K562 (cell line): ENCODE data around the gene NOL4L. TPM values are rescaled to one million over a fixed set of nuclear protein-coding genes. Genes with fewer than 3 reads are reported as not detected.

Experiments used
- ADNP ChIP-seq: fragments of 200-800 bp; sonication (Bioruptor generic); IDR thresholded peaks from 2 replicates; pipeline ENCODE4 v1.6.1; 2016; ENCODE audit warnings: missing genetic modification characterization, missing compliant biosample characterization
- SMC3 ChIP-seq: conservative IDR thresholded peaks from 2 replicates; pipeline ENCODE4 v1.6.1; 2011; ENCODE audit warnings: low read depth, low read length, improper control_type of control experiment; ENCODE audit not compliant: insufficient read depth
- ZBTB7A ChIP-seq: IDR thresholded peaks from 2 replicates; pipeline ENCODE4 v1.6.1; 2011; ENCODE audit warnings: low read depth, mild to moderate bottlenecking, low read length, moderate library complexity, borderline replicate concordance; ENCODE audit not compliant: control insufficient read depth
- ZFP1 ChIP-seq: fragments of 450-650 bp; formaldehyde crosslinking; IDR thresholded peaks from 2 replicates; pipeline ENCODE4 v1.4.0; 2020; ENCODE audit warnings: mild to moderate bottlenecking, mixed read lengths
- ZFX ChIP-seq: sonication (generic); formaldehyde crosslinking; IDR thresholded peaks from 2 replicates; pipeline ENCODE4 v1.8.0; 2022; ENCODE audit warnings: mild to moderate bottlenecking, missing genetic modification reagents, moderate library complexity
- ZNF324 ChIP-seq: fragments of 250-450 bp; sonication (Bioruptor Pico); IDR thresholded peaks from 2 replicates; pipeline ENCODE4 v1.4.0; 2020; ENCODE audit warnings: mild to moderate bottlenecking
- ZNF717 ChIP-seq: fragments of 250-450 bp; sonication (Bioruptor Pico); IDR thresholded peaks from 2 replicates; pipeline ENCODE4 v1.5.0; 2021
- ZNF75A ChIP-seq: fragments of 450-650 bp; formaldehyde crosslinking; IDR thresholded peaks from 2 replicates; pipeline ENCODE4 v1.4.0; 2020; ENCODE audit warnings: mild to moderate bottlenecking
- polyA plus RNA-seq, 8 experiments: library from polyadenylated mRNA; depleted of rRNA in 4 of 8; stranded (reverse) in 5 of 8; unstranded in 3 of 8; fragments of >200 nt; fragmentation: Nextera tagmentation in 2 of 8; fragmentation: Illumina TruSeq in 1 of 8; extraction: Ambion mirVana in 2 of 8; extraction: Trizol in 1 of 8; gene quantifications; 2 replicates each; pipeline versions ENCODE4 v1.2.1 to v1.2.3, GENCODE V29; 2011 to 2014; ENCODE audit warnings: inconsistent platforms in 1 of 8, missing spikeins in 1 of 8
- total RNA-seq, 7 experiments: library from RNA; depleted of rRNA in 6 of 7; stranded (reverse); fragments of >200 nt in 6 of 7; fragmentation: Illumina TruSeq in 2 of 7; extraction: Trizol in 2 of 7; gene quantifications; 2 replicates each; pipeline versions ENCODE4 v1.2.1 to v1.2.3, GENCODE V29; 2011 to 2021; ENCODE audit warnings: low replicate concordance in 1 of 7
- TF ChIP-seq, protein P1 (sequence below): fragments of 450-650 bp; IDR thresholded peaks from 2 replicates; pipeline ENCODE4 v1.6.1; 2016; ENCODE audit warnings: mild to moderate bottlenecking, moderate library complexity
- TF ChIP-seq, protein P2 (sequence below): sonication (generic); formaldehyde crosslinking; IDR thresholded peaks from 2 replicates; pipeline ENCODE4 v1.8.1; 2022; ENCODE audit warnings: missing genetic modification reagents
- TF ChIP-seq, protein P3 (sequence below): sonication (generic); formaldehyde crosslinking; IDR thresholded peaks from 2 replicates; pipeline ENCODE4 v1.8.0; 2022; ENCODE audit warnings: missing genetic modification reagents, mild to moderate bottlenecking, borderline replicate concordance

Gene NOL4L
- total and polyA plus RNA-seq, 9 of the 15 experiments (the other 6 are each of a cell fraction or from before 2014, with no cell fraction given): 5.1 to 36.2 (median 13.6) TPM

DNA sequence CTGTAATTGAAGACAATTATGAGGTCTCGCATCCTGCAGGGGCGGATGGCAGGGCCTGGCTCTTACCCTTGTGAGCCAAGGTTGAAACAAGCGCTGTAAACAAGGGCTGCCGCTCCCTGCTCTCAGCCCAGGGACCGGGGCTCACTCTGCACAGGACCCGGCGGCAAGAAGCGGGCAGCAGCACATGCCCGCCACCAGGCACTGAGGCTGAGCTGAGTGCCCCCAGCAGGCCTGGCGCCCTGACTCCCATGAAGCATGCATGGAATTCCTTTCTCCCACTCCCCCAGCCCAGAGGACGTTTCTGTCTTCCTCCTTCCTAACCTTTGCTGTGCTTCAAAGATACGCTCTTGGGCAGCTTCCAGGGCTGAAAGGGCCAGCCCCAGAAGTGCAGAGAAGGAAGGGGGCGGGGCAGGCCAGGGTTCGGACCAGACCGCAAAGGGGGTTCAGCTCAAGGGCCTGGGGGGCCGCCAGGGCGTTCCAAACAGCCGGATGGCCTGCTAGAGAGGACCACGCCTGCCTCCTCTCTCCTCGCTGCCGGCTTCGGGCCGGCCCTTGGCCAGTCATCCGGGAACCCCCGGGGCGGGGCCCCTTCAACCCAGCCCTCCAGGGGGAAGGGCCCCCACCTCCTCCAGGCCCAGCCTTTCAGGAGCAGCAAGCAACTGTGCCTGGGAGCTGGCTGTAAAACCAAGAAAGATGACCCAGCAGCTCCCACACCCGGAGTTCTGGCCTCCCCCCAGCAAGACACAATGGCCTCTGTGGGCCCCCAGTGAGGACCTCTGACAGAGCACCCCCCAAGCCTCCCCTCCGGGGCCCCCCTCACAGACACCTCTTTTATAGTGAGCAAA, 109.9 kb downstream of the NOL4L start (continued):
- TF ChIP-seq ZFX (CRISPR knock-in tag): peak; percentile 67
- no peak for TF ChIP-seq ZFP1 (CRISPR knock-in tag)
- TF ChIP-seq, protein P1, sequence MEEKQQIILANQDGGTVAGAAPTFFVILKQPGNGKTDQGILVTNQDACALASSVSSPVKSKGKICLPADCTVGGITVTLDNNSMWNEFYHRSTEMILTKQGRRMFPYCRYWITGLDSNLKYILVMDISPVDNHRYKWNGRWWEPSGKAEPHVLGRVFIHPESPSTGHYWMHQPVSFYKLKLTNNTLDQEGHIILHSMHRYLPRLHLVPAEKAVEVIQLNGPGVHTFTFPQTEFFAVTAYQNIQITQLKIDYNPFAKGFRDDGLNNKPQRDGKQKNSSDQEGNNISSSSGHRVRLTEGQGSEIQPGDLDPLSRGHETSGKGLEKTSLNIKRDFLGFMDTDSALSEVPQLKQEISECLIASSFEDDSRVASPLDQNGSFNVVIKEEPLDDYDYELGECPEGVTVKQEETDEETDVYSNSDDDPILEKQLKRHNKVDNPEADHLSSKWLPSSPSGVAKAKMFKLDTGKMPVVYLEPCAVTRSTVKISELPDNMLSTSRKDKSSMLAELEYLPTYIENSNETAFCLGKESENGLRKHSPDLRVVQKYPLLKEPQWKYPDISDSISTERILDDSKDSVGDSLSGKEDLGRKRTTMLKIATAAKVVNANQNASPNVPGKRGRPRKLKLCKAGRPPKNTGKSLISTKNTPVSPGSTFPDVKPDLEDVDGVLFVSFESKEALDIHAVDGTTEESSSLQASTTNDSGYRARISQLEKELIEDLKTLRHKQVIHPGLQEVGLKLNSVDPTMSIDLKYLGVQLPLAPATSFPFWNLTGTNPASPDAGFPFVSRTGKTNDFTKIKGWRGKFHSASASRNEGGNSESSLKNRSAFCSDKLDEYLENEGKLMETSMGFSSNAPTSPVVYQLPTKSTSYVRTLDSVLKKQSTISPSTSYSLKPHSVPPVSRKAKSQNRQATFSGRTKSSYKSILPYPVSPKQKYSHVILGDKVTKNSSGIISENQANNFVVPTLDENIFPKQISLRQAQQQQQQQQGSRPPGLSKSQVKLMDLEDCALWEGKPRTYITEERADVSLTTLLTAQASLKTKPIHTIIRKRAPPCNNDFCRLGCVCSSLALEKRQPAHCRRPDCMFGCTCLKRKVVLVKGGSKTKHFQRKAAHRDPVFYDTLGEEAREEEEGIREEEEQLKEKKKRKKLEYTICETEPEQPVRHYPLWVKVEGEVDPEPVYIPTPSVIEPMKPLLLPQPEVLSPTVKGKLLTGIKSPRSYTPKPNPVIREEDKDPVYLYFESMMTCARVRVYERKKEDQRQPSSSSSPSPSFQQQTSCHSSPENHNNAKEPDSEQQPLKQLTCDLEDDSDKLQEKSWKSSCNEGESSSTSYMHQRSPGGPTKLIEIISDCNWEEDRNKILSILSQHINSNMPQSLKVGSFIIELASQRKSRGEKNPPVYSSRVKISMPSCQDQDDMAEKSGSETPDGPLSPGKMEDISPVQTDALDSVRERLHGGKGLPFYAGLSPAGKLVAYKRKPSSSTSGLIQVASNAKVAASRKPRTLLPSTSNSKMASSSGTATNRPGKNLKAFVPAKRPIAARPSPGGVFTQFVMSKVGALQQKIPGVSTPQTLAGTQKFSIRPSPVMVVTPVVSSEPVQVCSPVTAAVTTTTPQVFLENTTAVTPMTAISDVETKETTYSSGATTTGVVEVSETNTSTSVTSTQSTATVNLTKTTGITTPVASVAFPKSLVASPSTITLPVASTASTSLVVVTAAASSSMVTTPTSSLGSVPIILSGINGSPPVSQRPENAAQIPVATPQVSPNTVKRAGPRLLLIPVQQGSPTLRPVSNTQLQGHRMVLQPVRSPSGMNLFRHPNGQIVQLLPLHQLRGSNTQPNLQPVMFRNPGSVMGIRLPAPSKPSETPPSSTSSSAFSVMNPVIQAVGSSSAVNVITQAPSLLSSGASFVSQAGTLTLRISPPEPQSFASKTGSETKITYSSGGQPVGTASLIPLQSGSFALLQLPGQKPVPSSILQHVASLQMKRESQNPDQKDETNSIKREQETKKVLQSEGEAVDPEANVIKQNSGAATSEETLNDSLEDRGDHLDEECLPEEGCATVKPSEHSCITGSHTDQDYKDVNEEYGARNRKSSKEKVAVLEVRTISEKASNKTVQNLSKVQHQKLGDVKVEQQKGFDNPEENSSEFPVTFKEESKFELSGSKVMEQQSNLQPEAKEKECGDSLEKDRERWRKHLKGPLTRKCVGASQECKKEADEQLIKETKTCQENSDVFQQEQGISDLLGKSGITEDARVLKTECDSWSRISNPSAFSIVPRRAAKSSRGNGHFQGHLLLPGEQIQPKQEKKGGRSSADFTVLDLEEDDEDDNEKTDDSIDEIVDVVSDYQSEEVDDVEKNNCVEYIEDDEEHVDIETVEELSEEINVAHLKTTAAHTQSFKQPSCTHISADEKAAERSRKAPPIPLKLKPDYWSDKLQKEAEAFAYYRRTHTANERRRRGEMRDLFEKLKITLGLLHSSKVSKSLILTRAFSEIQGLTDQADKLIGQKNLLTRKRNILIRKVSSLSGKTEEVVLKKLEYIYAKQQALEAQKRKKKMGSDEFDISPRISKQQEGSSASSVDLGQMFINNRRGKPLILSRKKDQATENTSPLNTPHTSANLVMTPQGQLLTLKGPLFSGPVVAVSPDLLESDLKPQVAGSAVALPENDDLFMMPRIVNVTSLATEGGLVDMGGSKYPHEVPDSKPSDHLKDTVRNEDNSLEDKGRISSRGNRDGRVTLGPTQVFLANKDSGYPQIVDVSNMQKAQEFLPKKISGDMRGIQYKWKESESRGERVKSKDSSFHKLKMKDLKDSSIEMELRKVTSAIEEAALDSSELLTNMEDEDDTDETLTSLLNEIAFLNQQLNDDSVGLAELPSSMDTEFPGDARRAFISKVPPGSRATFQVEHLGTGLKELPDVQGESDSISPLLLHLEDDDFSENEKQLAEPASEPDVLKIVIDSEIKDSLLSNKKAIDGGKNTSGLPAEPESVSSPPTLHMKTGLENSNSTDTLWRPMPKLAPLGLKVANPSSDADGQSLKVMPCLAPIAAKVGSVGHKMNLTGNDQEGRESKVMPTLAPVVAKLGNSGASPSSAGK: peak; percentile 18; the same call in 1 of the 2 replicates
- TF ChIP-seq SMC3: no peak
- no peak for TF ChIP-seq ZNF717
- no peak for TF ChIP-seq ZNF324
- no peak for TF ChIP-seq ZNF75A
- TF ChIP-seq ZBTB7A: peak; percentile 87
- no peak for TF ChIP-seq ADNP (tag)
- TF ChIP-seq, protein P2, sequence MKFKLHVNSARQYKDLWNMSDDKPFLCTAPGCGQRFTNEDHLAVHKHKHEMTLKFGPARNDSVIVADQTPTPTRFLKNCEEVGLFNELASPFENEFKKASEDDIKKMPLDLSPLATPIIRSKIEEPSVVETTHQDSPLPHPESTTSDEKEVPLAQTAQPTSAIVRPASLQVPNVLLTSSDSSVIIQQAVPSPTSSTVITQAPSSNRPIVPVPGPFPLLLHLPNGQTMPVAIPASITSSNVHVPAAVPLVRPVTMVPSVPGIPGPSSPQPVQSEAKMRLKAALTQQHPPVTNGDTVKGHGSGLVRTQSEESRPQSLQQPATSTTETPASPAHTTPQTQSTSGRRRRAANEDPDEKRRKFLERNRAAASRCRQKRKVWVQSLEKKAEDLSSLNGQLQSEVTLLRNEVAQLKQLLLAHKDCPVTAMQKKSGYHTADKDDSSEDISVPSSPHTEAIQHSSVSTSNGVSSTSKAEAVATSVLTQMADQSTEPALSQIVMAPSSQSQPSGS (CRISPR knock-in tag): no peak
- TF ChIP-seq, protein P3, sequence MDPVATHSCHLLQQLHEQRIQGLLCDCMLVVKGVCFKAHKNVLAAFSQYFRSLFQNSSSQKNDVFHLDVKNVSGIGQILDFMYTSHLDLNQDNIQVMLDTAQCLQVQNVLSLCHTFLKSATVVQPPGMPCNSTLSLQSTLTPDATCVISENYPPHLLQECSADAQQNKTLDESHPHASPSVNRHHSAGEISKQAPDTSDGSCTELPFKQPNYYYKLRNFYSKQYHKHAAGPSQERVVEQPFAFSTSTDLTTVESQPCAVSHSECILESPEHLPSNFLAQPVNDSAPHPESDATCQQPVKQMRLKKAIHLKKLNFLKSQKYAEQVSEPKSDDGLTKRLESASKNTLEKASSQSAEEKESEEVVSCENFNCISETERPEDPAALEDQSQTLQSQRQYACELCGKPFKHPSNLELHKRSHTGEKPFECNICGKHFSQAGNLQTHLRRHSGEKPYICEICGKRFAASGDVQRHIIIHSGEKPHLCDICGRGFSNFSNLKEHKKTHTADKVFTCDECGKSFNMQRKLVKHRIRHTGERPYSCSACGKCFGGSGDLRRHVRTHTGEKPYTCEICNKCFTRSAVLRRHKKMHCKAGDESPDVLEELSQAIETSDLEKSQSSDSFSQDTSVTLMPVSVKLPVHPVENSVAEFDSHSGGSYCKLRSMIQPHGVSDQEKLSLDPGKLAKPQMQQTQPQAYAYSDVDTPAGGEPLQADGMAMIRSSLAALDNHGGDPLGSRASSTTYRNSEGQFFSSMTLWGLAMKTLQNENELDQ (CRISPR knock-in tag): no peak
